ENCODE results near the gene PAX5. TPM values are rescaled to one million over a fixed set of nuclear protein-coding genes. Genes with fewer than 3 reads are reported as not detected.

Gene PAX5
- total and polyA plus RNA-seq, 4 donors = 0.08 to 2.3 (median 0.40) TPM

- Histone ChIP-seq H3K9me3 (ENCODE audit: control insufficient read depth in 4 of 4, insufficient read depth in 3 of 4, low read length in 3 of 4) (peaks cover 0 to 2% (median 0%) of the 10 kb centered on the region in 4 donors), H3K4me3 (no peak overlapping the region), H3K36me3 (ENCODE audit: control insufficient read depth in 4 of 4, insufficient read depth in 4 of 4, low read length in 4 of 4) (no peaks in the 10 kb centered on the region), H3K27ac (ENCODE audit: low read depth in 1 of 2, low read length in 1 of 2) (no peak overlapping the region), H3K27me3 (ENCODE audit: control insufficient read depth in 3 of 3, insufficient read depth in 3 of 3, low read length in 2 of 3) (peaks cover 0 to 11% (median 0%) of the 10 kb centered on the region in 3 donors), H3K9ac (ENCODE audit: insufficient read depth in 1 of 2, low read length in 2 of 2) (no peak overlapping the region), H3K4me1 (ENCODE audit: control insufficient read depth in 5 of 5, insufficient read depth in 5 of 5, low read length in 5 of 5) (peaks cover 0 to 7% (median 0%) of the 10 kb centered on the region in 5 donors)
- no peak for TF ChIP-seq CTCF (IDR thresholded peaks at IDR 0.05; ENCODE audit: control extremely low read depth, extremely low read depth)
- DNase-seq (no peak), ATAC-seq (ENCODE audit: insufficient read depth, low FRiP score) (no peak)
- WGBS, 2 donors = 93 to 94% methylated on average over 7 of the region's 7 CpGs
Observed at GRCh38 chr9:36964791-36965190, 69.3 kb downstream of the PAX5 start.

DNA sequence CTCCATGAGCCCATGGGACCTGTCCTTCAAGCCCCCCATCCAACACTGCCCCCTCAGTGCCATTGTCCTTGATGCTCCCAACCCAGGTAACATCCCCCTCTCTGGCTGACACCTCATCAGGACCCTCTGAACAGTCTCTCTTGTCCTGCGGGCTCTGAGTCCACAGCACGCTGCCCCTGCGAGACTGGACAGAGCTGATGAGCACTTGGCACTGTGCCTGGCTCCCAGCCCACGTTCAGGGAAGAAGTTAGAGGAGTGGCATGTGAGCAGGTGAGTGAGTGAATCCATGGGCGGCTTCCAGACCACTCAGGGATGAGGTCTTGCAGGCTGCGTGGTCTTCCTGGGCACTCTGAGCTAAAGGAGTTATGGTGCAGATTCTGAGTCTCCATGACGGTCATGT is 70.7 kb downstream of the PAX5 start:
- Histone ChIP-seq H3K9me3 (ENCODE audit: control insufficient read depth in 4 of 4, insufficient read depth in 3 of 4, low read length in 3 of 4) (peaks cover 0 to 4% (median 0%) of the 10 kb centered on the region in 4 donors), H3K4me3 (no peak overlapping the region), H3K9ac (ENCODE audit: insufficient read depth in 1 of 2, low read length in 2 of 2) (no peak overlapping the region), H3K4me1 (ENCODE audit: control insufficient read depth in 5 of 5, insufficient read depth in 5 of 5, low read length in 5 of 5) (peaks cover 0 to 7% (median 0%) of the 10 kb centered on the region in 5 donors), H3K27ac (ENCODE audit: low read depth in 1 of 2, low read length in 1 of 2) (no peak overlapping the region), H3K27me3 (ENCODE audit: control insufficient read depth in 3 of 3, insufficient read depth in 3 of 3, low read length in 2 of 3) (peaks cover 0 to 11% (median 0%) of the 10 kb centered on the region in 3 donors), H3K36me3 (ENCODE audit: control insufficient read depth in 4 of 4, insufficient read depth in 4 of 4, low read length in 4 of 4) (no peaks in the 10 kb centered on the region)
- TF ChIP-seq CTCF (IDR thresholded peaks at IDR 0.05; ENCODE audit: control extremely low read depth, extremely low read depth) = no peak
- no peak for ATAC-seq (ENCODE audit: insufficient read depth, low FRiP score)
- no peak for DNase-seq
- WGBS, 2 donors = 75 to 85% methylated on average over 7 of the region's 7 CpGs

- ATAC-seq (ENCODE audit: insufficient read depth, low FRiP score) (no peak), DNase-seq (no peak)
- Histone ChIP-seq H3K4me1 (ENCODE audit: control insufficient read depth in 5 of 5, insufficient read depth in 5 of 5, low read length in 5 of 5) (peaks cover 0 to 7% (median 0%) of the 10 kb centered on the region in 5 donors), H3K9ac (ENCODE audit: insufficient read depth in 1 of 2, low read length in 2 of 2) (no peak overlapping the region), H3K4me3 (no peak overlapping the region), H3K36me3 (ENCODE audit: control insufficient read depth in 4 of 4, insufficient read depth in 4 of 4, low read length in 4 of 4) (no peaks in the 10 kb centered on the region), H3K27me3 (ENCODE audit: control insufficient read depth in 3 of 3, insufficient read depth in 3 of 3, low read length in 2 of 3) (peaks cover 0 to 13% (median 0%) of the 10 kb centered on the region in 3 donors), H3K27ac (ENCODE audit: low read depth in 1 of 2, low read length in 1 of 2) (no peak overlapping the region), H3K9me3 (ENCODE audit: control insufficient read depth in 4 of 4, insufficient read depth in 3 of 4, low read length in 3 of 4) (peaks cover 0 to 4% (median 0%) of the 10 kb centered on the region in 4 donors)
- no peak for TF ChIP-seq CTCF (IDR thresholded peaks at IDR 0.05; ENCODE audit: control extremely low read depth, extremely low read depth)
- 91% methylated on average over 11 of the region's 11 CpGs for WGBS, 2 donors
Observed at GRCh38 chr9:36962691-36963090, 71.4 kb downstream of the PAX5 start.
